GM23338 (cell line): ENCODE data around the gene CDV3. TPM values are rescaled to one million over a fixed set of nuclear protein-coding genes. Genes with fewer than 3 reads are reported as not detected.

Source experiments
- ATAC-seq: fragments of 200-7000 bp; cut with Tn5 transposase; 3 replicates; pipeline ENCODE4 v1.9.1; 2020
- DNase-seq: peaks from one replicate; pipeline ENCODE4 v3.0.0-alpha.2; 2015; ENCODE audit warnings: low spot score
- H2AFZ ChIP-seq: fragments of 200-600 bp; sonication (generic); 2 replicates; pipeline ENCODE4 v1.8.0; 2016; ENCODE audit warnings: antibody characterized with exemption, mild to moderate bottlenecking, moderate library complexity
- H3F3A ChIP-seq: fragments of 200-600 bp; sonication (generic); replicated peaks from 2 replicates; pipeline ENCODE4 v1.8.0; 2017; ENCODE audit warnings: antibody characterized with exemption, mixed run types, low read depth
- H3K27ac ChIP-seq: fragments of 200-600 bp; sonication (generic); 2 replicates; pipeline ENCODE4 v1.6.1; 2016; ENCODE audit warnings: low read depth
- H3K27me3 ChIP-seq: fragments of 200-600 bp; sonication (generic); 2 replicates; pipeline ENCODE4 v1.8.0; 2016; ENCODE audit warnings: mild to moderate bottlenecking, mixed run types, moderate library complexity; ENCODE audit not compliant: insufficient read depth
- H3K36me3 ChIP-seq: fragments of 200-600 bp; sonication (generic); 2 replicates; pipeline ENCODE4 v1.8.0; 2016; ENCODE audit warnings: mild to moderate bottlenecking; ENCODE audit not compliant: insufficient read depth
- H3K4me1 ChIP-seq: fragments of 200-600 bp; sonication (generic); 2 replicates; pipeline ENCODE4 v1.8.0; 2016; ENCODE audit warnings: mild to moderate bottlenecking, moderate library complexity; ENCODE audit not compliant: insufficient read depth
- H3K4me2 ChIP-seq: fragments of 200-600 bp; sonication (generic); 2 replicates; pipeline ENCODE4 v1.7.1; 2017; ENCODE audit warnings: mixed run types
- H3K4me3 ChIP-seq: fragments of 200-600 bp; sonication (generic); 2 replicates; pipeline ENCODE4 v1.6.1; 2016; ENCODE audit warnings: mixed run types
- H3K79me2 ChIP-seq: fragments of 200-600 bp; sonication (generic); replicated peaks from 2 replicates; pipeline ENCODE4 v1.8.0; 2017; ENCODE audit warnings: mild to moderate bottlenecking; ENCODE audit not compliant: insufficient read depth
- H3K9me2 ChIP-seq: fragments of 200-600 bp; sonication (generic); 2 replicates; pipeline ENCODE4 v1.8.0; 2017; ENCODE audit not compliant: insufficient read depth
- H4K20me1 ChIP-seq: fragments of 200-600 bp; sonication (generic); replicated peaks from 2 replicates; pipeline ENCODE4 v1.8.0; 2017; ENCODE audit warnings: mild to moderate bottlenecking; ENCODE audit not compliant: insufficient read depth
- H3K27ac Mint-ChIP-seq: 2 replicates; pipeline ENCODE4 v1.8.0; 2020; ENCODE audit warnings: inconsistent platforms, mild to moderate bottlenecking, moderate library complexity, mixed read lengths
- H3K27me3 Mint-ChIP-seq: 3 replicates; pipeline ENCODE4 v1.8.0; 2022; ENCODE audit warnings: low read depth, mild to moderate bottlenecking, moderate library complexity, mixed read lengths, inconsistent platforms; ENCODE audit not compliant: insufficient read depth, poor library complexity
- H3K36me3 Mint-ChIP-seq: 3 replicates; pipeline ENCODE4 v1.8.0; 2021; ENCODE audit warnings: low read depth, mild to moderate bottlenecking, inconsistent platforms, moderate library complexity, mixed read lengths
- H3K4me1 Mint-ChIP-seq: 3 replicates; pipeline ENCODE4 v1.8.0; 2020; ENCODE audit warnings: mild to moderate bottlenecking, inconsistent platforms, mixed read lengths
- H3K4me3 Mint-ChIP-seq: 3 replicates; pipeline ENCODE4 v1.8.0; 2021; ENCODE audit warnings: moderate library complexity, mild to moderate bottlenecking, inconsistent platforms, mixed read lengths
- H3K9me3 Mint-ChIP-seq: 3 replicates; pipeline ENCODE4 v1.8.0; 2020; ENCODE audit warnings: moderate library complexity, mild to moderate bottlenecking, inconsistent platforms, mixed read lengths
- CREB1 ChIP-seq: fragments of 250-450 bp; sonication (Bioruptor Pico); IDR thresholded peaks from 2 replicates; pipeline ENCODE4 v1.5.0; 2020; ENCODE audit warnings: low read depth, mild to moderate bottlenecking, moderate library complexity
- EZH2 ChIP-seq: fragments of 200-600 bp; sonication (generic); IDR thresholded peaks from one replicate; pipeline ENCODE4 v1.8.0; 2017; ENCODE audit warnings: antibody characterized with exemption, mild to moderate bottlenecking, low read depth; ENCODE audit not compliant: unreplicated experiment
- EZH2phosphoT487 ChIP-seq: fragments of 200-600 bp; sonication (generic); IDR thresholded peaks from one replicate; pipeline ENCODE4 v1.8.1; 2018; ENCODE audit warnings: antibody characterized with exemption; ENCODE audit not compliant: unreplicated experiment
- JUNB ChIP-seq: IDR thresholded peaks from one replicate; pipeline ENCODE4 v1.6.1; 2016; ENCODE audit warnings: antibody characterized with exemption; ENCODE audit not compliant: unreplicated experiment
- NANOG ChIP-seq: IDR thresholded peaks from 2 replicates; pipeline ENCODE4 v1.6.1; 2016; ENCODE audit warnings: antibody characterized with exemption, borderline replicate concordance
- POLR2AphosphoS5 ChIP-seq: IDR thresholded peaks from 2 replicates; pipeline ENCODE4 v1.6.1; 2016; ENCODE audit warnings: antibody characterized with exemption, low read depth
- STAT1 ChIP-seq: IDR thresholded peaks from one replicate; pipeline ENCODE4 v1.6.1; 2016; ENCODE audit warnings: antibody characterized with exemption; ENCODE audit not compliant: unreplicated experiment
- ZNF114 ChIP-seq: fragments of 250-450 bp; sonication (Bioruptor Pico); IDR thresholded peaks from 2 replicates; pipeline ENCODE4 v1.5.0; 2020; ENCODE audit warnings: mild to moderate bottlenecking, moderate library complexity
- ZNF331 ChIP-seq: fragments of 250-450 bp; sonication (Bioruptor Pico); IDR thresholded peaks from 2 replicates; pipeline ENCODE4 v1.5.0; 2020; ENCODE audit warnings: low read depth, mild to moderate bottlenecking, moderate library complexity
- polyA plus RNA-seq: library from polyadenylated mRNA; unstranded; fragments of >200 nt; fragmentation: Nextera tagmentation; extraction: Ambion mirVana; gene quantifications from 2 replicates; pipeline ENCODE4 v1.2.1, GENCODE V29; 2016
- total RNA-seq: library from RNA; depleted of rRNA; stranded (reverse); fragments of >200 nt; shearing (Covaris generic); gene quantifications from 2 replicates; pipeline ENCODE4 v1.2.3, GENCODE V29; 2014
- TF ChIP-seq, protein P1 (sequence below): IDR thresholded peaks from 2 replicates; pipeline ENCODE4 v1.6.1; 2016; ENCODE audit warnings: antibody characterized with exemption
- TF ChIP-seq, protein P2 (sequence below): IDR thresholded peaks from one replicate; pipeline ENCODE4 v1.6.1; 2018; ENCODE audit warnings: antibody characterized with exemption; ENCODE audit not compliant: unreplicated experiment
- TF ChIP-seq, protein P3 (sequence below): fragments of 250-450 bp; sonication (Bioruptor Pico); IDR thresholded peaks from 2 replicates; pipeline ENCODE4 v1.5.0; 2020; ENCODE audit warnings: mild to moderate bottlenecking, moderate library complexity
- TF ChIP-seq, protein P4 (sequence below), 2 experiments: fragments of 200-600 bp in 1 of 2; sonication (generic) in 1 of 2; conservative IDR thresholded peaks; 2 replicates each; pipeline versions ENCODE4 v1.5.1 to v1.6.1; 2016 to 2017; ENCODE audit warnings: antibody characterized with exemption in 2 of 2, low read depth in 2 of 2, mild to moderate bottlenecking in 2 of 2, moderate library complexity in 1 of 2

Gene CDV3
- total and polyA plus RNA-seq, 2 experiments from 2014 or later = 36.6 to 119 TPM

DNA sequence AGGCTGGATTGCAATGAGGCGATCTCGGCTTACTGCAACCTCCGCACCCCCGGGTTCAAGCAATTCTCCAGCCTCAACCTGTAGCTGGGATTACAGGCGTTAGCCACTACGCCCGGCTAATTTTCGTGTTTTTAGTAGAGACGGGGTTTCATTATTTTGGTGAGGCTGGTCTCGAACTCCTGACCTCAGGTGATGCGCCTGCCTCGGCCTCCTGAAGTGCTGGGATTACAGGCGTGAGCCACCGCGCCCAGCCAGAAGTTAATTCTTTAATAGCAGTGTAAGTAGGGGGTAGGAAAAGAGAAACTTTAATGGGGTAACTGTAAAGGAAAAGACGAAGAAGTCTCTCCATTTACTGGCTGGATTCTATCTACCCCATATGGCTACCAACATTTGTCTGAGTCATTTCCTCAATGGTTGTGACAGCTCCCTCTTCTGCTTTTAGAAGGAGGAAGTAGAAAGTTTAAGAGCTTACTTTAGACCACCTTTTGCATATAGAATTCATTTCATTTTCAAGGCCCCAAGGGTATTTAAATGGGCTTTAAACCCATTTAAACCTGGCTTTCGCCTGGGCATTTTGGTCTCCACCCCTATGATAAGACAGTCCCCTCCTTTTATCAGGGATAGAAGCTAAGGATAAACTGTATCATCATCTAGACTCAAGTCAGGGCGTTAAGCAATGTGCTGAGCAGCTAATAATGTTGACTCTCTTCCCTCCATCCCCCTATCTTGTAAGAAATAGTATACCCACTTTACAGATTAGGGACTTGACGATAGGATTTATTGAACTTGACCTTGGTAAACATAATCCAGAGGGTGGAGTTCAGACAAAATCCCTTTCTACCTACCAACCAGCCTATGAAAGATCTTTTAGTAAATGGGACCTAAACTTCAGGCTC, 1.1 kb upstream of the CDV3 start:
- Histone ChIP-seq H3F3A (no peaks in the 10 kb centered on the region), H3K4me2 (peak overlapping the region; percentile 70), H3K36me3 (peaks cover 17% of the 10 kb centered on the region), H4K20me1 (peaks cover 24% of the 10 kb centered on the region), H3K27ac (peak overlapping the region; percentile 88), H3K4me1 (peaks cover 21% of the 10 kb centered on the region), H2AFZ (peak overlapping the region; percentile 40; the same call in 1 of the 2 replicates), H3K79me2 (peaks cover 32% of the 10 kb centered on the region), H3K27me3 (no peaks in the 10 kb centered on the region), H3K4me3 (peak overlapping the region; percentile 46), H3K9me2 (no peaks in the 10 kb centered on the region)
- peak; percentile 13 for DNase-seq
- H3K4me1 Mint-ChIP-seq = peaks cover 26% of the 10 kb centered on the region
- H3K9me3 Mint-ChIP-seq = no peaks in the 10 kb centered on the region
- peak overlapping the region; percentile 96 for H3K27ac Mint-ChIP-seq
- no peak for ATAC-seq
- H3K36me3 Mint-ChIP-seq = peaks cover 29% of the 10 kb centered on the region
- TF ChIP-seq, protein P1, sequence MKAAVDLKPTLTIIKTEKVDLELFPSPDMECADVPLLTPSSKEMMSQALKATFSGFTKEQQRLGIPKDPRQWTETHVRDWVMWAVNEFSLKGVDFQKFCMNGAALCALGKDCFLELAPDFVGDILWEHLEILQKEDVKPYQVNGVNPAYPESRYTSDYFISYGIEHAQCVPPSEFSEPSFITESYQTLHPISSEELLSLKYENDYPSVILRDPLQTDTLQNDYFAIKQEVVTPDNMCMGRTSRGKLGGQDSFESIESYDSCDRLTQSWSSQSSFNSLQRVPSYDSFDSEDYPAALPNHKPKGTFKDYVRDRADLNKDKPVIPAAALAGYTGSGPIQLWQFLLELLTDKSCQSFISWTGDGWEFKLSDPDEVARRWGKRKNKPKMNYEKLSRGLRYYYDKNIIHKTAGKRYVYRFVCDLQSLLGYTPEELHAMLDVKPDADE = no peak
- TF ChIP-seq, protein P2, sequence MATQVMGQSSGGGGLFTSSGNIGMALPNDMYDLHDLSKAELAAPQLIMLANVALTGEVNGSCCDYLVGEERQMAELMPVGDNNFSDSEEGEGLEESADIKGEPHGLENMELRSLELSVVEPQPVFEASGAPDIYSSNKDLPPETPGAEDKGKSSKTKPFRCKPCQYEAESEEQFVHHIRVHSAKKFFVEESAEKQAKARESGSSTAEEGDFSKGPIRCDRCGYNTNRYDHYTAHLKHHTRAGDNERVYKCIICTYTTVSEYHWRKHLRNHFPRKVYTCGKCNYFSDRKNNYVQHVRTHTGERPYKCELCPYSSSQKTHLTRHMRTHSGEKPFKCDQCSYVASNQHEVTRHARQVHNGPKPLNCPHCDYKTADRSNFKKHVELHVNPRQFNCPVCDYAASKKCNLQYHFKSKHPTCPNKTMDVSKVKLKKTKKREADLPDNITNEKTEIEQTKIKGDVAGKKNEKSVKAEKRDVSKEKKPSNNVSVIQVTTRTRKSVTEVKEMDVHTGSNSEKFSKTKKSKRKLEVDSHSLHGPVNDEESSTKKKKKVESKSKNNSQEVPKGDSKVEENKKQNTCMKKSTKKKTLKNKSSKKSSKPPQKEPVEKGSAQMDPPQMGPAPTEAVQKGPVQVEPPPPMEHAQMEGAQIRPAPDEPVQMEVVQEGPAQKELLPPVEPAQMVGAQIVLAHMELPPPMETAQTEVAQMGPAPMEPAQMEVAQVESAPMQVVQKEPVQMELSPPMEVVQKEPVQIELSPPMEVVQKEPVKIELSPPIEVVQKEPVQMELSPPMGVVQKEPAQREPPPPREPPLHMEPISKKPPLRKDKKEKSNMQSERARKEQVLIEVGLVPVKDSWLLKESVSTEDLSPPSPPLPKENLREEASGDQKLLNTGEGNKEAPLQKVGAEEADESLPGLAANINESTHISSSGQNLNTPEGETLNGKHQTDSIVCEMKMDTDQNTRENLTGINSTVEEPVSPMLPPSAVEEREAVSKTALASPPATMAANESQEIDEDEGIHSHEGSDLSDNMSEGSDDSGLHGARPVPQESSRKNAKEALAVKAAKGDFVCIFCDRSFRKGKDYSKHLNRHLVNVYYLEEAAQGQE = no peak
- TF ChIP-seq CREB1 (CRISPR knock-in tag) (no peak), EZH2phosphoT487 (no peak), ZNF114 (CRISPR knock-in tag) (no peak), EZH2 (no peak), STAT1 (no peak), NANOG (no peak), ZNF331 (CRISPR knock-in tag) (no peak), JUNB (no peak), POLR2AphosphoS5 (no peak)
- TF ChIP-seq, protein P3, sequence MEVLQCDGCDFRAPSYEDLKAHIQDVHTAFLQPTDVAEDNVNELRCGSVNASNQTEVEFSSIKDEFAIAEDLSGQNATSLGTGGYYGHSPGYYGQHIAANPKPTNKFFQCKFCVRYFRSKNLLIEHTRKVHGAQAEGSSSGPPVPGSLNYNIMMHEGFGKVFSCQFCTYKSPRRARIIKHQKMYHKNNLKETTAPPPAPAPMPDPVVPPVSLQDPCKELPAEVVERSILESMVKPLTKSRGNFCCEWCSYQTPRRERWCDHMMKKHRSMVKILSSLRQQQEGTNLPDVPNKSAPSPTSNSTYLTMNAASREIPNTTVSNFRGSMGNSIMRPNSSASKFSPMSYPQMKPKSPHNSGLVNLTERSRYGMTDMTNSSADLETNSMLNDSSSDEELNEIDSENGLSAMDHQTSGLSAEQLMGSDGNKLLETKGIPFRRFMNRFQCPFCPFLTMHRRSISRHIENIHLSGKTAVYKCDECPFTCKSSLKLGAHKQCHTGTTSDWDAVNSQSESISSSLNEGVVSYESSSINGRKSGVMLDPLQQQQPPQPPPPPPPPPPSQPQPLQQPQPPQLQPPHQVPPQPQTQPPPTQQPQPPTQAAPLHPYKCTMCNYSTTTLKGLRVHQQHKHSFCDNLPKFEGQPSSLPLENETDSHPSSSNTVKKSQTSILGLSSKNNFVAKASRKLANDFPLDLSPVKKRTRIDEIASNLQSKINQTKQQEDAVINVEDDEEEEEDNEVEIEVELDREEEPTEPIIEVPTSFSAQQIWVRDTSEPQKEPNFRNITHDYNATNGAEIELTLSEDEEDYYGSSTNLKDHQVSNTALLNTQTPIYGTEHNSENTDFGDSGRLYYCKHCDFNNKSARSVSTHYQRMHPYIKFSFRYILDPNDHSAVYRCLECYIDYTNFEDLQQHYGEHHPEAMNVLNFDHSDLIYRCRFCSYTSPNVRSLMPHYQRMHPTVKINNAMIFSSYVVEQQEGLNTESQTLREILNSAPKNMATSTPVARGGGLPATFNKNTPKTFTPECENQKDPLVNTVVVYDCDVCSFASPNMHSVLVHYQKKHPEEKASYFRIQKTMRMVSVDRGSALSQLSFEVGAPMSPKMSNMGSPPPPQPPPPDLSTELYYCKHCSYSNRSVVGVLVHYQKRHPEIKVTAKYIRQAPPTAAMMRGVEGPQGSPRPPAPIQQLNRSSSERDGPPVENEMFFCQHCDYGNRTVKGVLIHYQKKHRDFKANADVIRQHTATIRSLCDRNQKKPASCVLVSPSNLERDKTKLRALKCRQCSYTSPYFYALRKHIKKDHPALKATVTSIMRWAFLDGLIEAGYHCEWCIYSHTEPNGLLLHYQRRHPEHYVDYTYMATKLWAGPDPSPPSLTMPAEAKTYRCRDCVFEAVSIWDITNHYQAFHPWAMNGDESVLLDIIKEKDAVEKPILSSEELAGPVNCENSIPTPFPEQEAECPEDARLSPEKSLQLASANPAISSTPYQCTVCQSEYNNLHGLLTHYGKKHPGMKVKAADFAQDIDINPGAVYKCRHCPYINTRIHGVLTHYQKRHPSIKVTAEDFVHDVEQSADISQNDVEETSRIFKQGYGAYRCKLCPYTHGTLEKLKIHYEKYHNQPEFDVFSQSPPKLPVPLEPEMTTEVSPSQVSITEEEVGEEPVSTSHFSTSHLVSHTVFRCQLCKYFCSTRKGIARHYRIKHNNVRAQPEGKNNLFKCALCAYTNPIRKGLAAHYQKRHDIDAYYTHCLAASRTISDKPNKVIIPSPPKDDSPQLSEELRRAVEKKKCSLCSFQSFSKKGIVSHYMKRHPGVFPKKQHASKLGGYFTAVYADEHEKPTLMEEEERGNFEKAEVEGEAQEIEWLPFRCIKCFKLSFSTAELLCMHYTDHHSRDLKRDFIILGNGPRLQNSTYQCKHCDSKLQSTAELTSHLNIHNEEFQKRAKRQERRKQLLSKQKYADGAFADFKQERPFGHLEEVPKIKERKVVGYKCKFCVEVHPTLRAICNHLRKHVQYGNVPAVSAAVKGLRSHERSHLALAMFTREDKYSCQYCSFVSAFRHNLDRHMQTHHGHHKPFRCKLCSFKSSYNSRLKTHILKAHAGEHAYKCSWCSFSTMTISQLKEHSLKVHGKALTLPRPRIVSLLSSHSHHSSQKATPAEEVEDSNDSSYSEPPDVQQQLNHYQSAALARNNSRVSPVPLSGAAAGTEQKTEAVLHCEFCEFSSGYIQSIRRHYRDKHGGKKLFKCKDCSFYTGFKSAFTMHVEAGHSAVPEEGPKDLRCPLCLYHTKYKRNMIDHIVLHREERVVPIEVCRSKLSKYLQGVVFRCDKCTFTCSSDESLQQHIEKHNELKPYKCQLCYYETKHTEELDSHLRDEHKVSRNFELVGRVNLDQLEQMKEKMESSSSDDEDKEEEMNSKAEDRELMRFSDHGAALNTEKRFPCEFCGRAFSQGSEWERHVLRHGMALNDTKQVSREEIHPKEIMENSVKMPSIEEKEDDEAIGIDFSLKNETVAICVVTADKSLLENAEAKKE = no peak
- TF ChIP-seq, protein P4, sequence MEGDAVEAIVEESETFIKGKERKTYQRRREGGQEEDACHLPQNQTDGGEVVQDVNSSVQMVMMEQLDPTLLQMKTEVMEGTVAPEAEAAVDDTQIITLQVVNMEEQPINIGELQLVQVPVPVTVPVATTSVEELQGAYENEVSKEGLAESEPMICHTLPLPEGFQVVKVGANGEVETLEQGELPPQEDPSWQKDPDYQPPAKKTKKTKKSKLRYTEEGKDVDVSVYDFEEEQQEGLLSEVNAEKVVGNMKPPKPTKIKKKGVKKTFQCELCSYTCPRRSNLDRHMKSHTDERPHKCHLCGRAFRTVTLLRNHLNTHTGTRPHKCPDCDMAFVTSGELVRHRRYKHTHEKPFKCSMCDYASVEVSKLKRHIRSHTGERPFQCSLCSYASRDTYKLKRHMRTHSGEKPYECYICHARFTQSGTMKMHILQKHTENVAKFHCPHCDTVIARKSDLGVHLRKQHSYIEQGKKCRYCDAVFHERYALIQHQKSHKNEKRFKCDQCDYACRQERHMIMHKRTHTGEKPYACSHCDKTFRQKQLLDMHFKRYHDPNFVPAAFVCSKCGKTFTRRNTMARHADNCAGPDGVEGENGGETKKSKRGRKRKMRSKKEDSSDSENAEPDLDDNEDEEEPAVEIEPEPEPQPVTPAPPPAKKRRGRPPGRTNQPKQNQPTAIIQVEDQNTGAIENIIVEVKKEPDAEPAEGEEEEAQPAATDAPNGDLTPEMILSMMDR (conservative IDR thresholded peaks at IDR 0.05; ENCODE audit: low read depth in 2 of 2) = no peak
- H3K4me3 Mint-ChIP-seq = peak overlapping the region; percentile 69
- peaks cover 5% of the 10 kb centered on the region for H3K27me3 Mint-ChIP-seq
